ENCODE measurements around the gene CDC37.
"Not testable (repeated sequence)": the region's sequence is repeated elsewhere in the genome, so short reads cannot be mapped to it uniquely, and the experiment has no call there.

The CDC37 gene

DNA sequence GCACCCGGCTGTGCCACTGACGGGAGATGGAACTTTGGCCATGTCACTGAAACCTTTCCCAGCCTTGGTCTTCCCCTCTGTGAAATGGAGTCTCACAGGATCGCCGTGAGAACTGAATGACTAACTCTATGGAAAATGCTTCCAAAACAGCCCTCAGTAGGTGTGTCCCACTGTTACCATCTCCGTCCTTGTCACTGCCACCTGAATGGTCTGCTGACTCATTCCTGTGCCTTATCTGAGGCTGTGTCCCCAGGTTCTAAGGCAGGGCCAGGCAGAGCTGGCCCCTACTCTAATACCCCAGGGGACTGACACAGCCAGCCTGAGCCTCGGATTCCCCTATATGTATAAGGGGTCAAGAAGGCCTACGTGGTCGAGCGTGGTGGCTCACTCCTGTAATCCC, 4.5 kb downstream of the CDC37 start:
- Histone ChIP-seq H3K4me1 (peaks cover 43% of the 10 kb centered on the region), H3K9ac (peak overlapping the region; percentile 45; the same call in 1 of the 2 replicates), H3K9me3 (no peaks in the 10 kb centered on the region), H3K36me3 (peaks cover 73% of the 10 kb centered on the region), H3K27ac (no peak overlapping the region), H3K4me2 (peak overlapping the region; percentile 97), H3K4me3 (no peak overlapping the region), H3K27me3 (no peaks in the 10 kb centered on the region), H4K20me1 (peaks cover 86% of the 10 kb centered on the region)
- TF ChIP-seq Cebpa-rat (IDR thresholded peaks at IDR 0.05): no peak

DNA sequence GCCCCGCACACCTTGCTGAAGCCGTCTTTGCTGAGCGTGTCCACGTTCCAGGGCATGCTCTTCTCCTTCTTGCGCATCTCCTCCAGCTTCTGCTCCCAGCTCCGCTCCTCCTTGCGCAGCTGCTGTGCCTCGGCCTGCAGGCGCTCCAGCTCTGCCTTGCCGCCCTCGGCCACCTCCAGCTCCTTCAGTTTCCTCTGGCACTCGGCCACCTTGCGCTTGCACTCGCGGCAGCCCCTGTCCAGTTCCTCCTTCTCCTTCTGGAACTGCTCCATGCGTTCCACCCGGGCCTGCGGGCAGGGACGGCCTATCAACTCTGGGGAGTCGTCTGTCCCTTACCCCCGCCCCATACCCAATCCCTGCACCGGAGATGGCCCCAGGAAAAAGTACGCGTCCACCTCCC, 7.4 kb downstream of the CDC37 start:
- no peak for TF ChIP-seq Cebpa-rat (IDR thresholded peaks at IDR 0.05)
- Histone ChIP-seq H3K4me3 (no peak overlapping the region), H3K9me3 (no peaks in the 10 kb centered on the region), H3K36me3 (peaks cover 98% of the 10 kb centered on the region), H3K27ac (no peak overlapping the region), H3K4me1 (peaks cover 26% of the 10 kb centered on the region), H3K4me2 (no peak overlapping the region), H3K27me3 (no peaks in the 10 kb centered on the region), H3K9ac (no peak overlapping the region), H4K20me1 (peaks cover 81% of the 10 kb centered on the region)

DNA sequence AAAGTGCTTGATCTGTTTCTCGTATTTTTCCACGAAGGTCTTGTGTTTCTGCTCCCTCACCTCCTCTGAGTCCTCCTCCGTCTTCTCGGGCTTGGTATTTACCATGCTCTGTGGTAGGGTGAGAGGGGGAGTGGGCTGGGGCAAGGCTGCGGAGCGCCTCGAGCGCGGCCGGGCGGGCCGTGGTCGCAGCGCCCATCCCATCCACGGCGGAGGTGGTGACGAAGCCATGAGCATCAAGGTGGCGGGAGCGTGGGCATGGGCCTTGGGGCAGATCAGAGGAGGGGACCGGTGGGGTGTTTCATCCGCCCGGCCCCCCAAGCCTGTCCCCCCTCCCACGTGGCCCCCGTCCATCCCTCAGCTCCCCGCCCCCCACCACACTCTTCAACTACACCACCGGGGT, 7.9 kb downstream of the CDC37 start:
- Histone ChIP-seq H4K20me1 (peaks cover 81% of the 10 kb centered on the region), H3K4me3 (no peak overlapping the region), H3K4me1 (peaks cover 21% of the 10 kb centered on the region), H3K27me3 (no peaks in the 10 kb centered on the region), H3K36me3 (peaks cover 98% of the 10 kb centered on the region), H3K27ac (no peak overlapping the region), H3K4me2 (no peak overlapping the region), H3K9me3 (no peaks in the 10 kb centered on the region), H3K9ac (no peak overlapping the region)
- TF ChIP-seq Cebpa-rat (IDR thresholded peaks at IDR 0.05): no peak

DNA sequence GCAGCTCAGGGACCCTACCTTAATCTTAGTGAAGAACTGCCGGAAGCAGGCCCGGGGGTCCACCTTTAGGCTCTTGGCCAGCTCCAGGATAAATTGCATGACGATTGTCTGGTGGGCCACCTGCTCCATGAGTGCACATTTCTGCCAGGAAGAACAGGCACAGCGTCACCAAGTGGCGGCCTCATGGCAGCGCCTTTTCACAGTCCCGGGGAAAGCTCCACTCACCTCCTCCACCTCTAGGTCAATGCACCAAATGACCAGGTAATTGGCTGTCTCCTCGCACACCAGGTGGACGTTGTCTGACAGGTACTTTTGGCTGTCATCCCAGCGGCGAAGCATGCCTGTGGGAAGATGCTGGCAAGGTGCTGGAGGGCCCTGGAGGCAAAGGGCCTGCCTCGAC, 8.3 kb downstream of the CDC37 start:
- H3K4me3 ChIP-seq: no peak overlapping the region

DNA sequence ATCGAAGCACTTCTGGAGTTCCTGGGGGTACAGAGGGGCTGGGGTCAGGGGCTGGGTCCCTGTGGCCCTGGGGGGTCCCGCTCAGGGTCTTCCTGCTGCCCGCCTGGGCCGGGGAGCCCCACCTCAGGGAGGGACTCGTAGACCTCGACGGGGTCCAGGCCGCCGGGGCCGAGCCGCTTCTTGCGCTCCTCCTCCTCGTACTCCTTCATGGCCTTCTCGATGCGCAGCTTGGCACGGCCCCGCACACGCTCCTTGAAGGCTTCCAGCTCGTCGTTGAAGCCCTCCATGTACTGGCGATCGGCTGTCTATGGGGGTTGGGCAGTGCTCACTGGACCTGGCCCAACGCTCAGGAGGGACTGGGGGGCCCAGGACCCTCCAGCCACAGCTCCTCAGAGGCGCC, 10.2 kb downstream of the CDC37 start:
- peaks cover 65% of the 10 kb centered on the region for H4K20me1 ChIP-seq
- H3K4me1 ChIP-seq: peaks cover 6% of the 10 kb centered on the region; the same call in 1 of the 2 replicates
- H3K9me3 ChIP-seq: no peaks in the 10 kb centered on the region
- no peak overlapping the region for H3K4me2 ChIP-seq
- H3K36me3 ChIP-seq: peaks cover 88% of the 10 kb centered on the region
- no peak for TF ChIP-seq Cebpa-rat (IDR thresholded peaks at IDR 0.05)
- no peak overlapping the region for H3K27ac ChIP-seq
- no peak overlapping the region for H3K4me3 ChIP-seq
- no peaks in the 10 kb centered on the region for H3K27me3 ChIP-seq
- no peak overlapping the region for H3K9ac ChIP-seq

More for the DNA sequence above, 8.3 kb downstream of the CDC37 start:
- Histone ChIP-seq H4K20me1 (peaks cover 81% of the 10 kb centered on the region), H3K27me3 (no peaks in the 10 kb centered on the region), H3K27ac (no peak overlapping the region), H3K9ac (no peak overlapping the region), H3K4me1 (peaks cover 17% of the 10 kb centered on the region), H3K9me3 (no peaks in the 10 kb centered on the region), H3K4me2 (no peak overlapping the region), H3K36me3 (peaks cover 98% of the 10 kb centered on the region)
- no peak for TF ChIP-seq Cebpa-rat (IDR thresholded peaks at IDR 0.05)

DNA sequence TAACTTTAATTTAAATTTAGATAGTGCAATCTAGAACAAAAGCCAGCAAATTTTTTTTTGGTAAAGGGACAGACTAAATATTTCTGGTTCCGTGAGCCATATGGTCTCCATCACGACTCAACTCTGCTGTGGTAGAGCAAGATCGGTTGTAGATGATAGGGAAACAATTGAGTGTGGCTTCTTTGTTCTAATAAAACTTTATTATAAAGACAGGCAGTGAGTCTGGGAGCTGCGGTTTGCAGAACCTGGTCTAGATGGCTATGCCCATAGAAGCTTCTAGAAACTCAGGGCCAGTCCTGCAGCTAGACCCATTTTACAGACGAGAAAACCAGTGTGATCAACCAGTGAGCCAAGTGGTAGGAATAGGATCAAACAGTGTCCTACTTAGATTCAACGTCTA, 11.2 kb downstream of the CDC37 start:
- Histone ChIP-seq H3K4me1 (peaks cover 16% of the 10 kb centered on the region), H3K4me2 (no peak overlapping the region), H3K9ac (no peak overlapping the region), H3K27me3 (no peaks in the 10 kb centered on the region), H3K4me3 (no peak overlapping the region), H3K27ac (no peak overlapping the region), H3K9me3 (no peaks in the 10 kb centered on the region), H3K36me3 (peaks cover 78% of the 10 kb centered on the region), H4K20me1 (peaks cover 55% of the 10 kb centered on the region)
- TF ChIP-seq Cebpa-rat (IDR thresholded peaks at IDR 0.05): no peak

DNA sequence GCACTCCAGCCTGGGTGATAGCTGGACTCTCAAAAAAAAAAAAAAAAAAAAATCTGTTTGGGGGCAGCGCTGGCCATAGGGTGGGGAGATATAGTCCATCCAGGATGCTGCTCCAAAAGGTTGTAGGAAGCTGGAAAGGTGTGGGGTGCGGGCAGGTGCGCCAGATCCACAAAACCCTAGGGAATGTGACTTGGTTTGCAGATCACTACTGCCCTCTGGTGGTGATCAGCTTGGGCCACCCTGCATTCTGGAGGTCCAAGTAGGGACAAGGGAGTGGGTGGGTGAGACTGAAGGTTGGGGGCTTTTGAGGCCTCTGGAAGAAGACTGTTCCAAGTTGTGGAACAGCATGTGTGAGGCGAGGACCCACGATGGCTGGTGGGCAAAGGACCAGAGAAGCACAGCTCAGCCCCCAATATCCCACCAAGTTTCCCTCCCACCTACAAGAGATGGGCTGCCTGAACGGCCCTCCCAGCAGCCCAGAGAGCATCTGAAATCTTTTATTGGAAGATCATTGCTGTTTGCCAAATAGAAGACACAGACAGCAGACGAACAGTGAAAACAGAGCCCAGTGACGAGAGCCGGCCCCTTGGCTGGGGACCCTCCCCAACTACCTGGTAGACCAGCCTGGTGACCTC, 12.6 kb downstream of the CDC37 start:
- peaks cover 64% of the 10 kb centered on the region for H3K36me3 ChIP-seq
- H3K4me2 ChIP-seq: no peak overlapping the region
- no peak for TF ChIP-seq Cebpa-rat (IDR thresholded peaks at IDR 0.05)
- H3K4me1 ChIP-seq: peaks cover 29% of the 10 kb centered on the region
- peaks cover 42% of the 10 kb centered on the region for H4K20me1 ChIP-seq
- H3K4me3 ChIP-seq: no peak overlapping the region
- no peak overlapping the region for H3K27ac ChIP-seq
- H3K9me3 ChIP-seq: no peaks in the 10 kb centered on the region
- no peak overlapping the region for H3K9ac ChIP-seq
- no peaks in the 10 kb centered on the region for H3K27me3 ChIP-seq

DNA sequence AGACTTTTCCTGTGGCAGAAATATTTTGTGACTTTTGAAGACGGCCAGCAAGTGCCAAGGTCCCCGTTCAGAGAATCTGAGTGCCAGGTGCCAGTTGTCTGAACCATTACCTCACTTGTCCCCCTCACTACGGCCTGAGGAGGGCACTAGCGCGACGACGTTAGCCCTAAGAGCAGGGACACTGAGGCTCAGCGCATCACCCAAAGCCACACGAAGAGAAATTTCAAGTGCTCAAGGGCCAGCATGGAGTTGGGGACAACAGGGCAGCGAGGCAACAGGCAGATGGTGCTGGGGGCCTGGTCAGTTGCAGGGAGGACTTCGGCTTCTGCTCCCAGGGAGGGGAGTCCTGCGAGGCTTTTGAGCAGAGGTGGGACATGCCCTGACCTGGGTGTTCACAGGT, 13.5 kb downstream of the CDC37 start:
- H4K20me1 ChIP-seq: peaks cover 36% of the 10 kb centered on the region
- H3K4me2 ChIP-seq: no peak overlapping the region
- H3K9ac ChIP-seq: no peak overlapping the region
- H3K27ac ChIP-seq: no peak overlapping the region
- H3K4me3 ChIP-seq: no peak overlapping the region
- H3K27me3 ChIP-seq: no peaks in the 10 kb centered on the region
- H3K4me1 ChIP-seq: peaks cover 29% of the 10 kb centered on the region
- H3K9me3 ChIP-seq: no peaks in the 10 kb centered on the region
- peaks cover 57% of the 10 kb centered on the region for H3K36me3 ChIP-seq
- no peak for TF ChIP-seq Cebpa-rat (IDR thresholded peaks at IDR 0.05)

DNA sequence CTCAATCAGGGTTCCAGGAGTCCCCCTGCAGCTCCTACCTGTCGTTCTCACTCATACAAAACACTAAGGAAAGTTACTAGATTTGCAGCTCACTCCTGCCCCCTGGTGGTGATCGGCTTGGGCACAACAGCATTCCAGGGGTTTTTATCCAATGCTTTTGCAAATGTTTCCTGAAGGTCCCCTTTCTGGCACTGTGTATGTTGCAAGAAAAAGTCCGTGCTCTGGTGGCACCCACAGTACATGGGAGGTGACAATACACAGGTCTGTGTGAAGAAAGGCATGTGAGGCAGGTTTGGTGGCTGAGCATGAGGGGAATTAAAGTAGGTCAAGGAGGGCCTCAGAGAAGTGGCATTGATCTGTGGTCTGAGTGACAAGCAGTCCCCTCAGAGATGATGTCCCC, 14.4 kb downstream of the CDC37 start:
- H4K20me1 ChIP-seq: peaks cover 33% of the 10 kb centered on the region
- no peak for TF ChIP-seq Cebpa-rat (IDR thresholded peaks at IDR 0.05)
- H3K27ac ChIP-seq: no peak overlapping the region
- no peak overlapping the region for H3K4me3 ChIP-seq
- H3K9me3 ChIP-seq: no peaks in the 10 kb centered on the region
- H3K27me3 ChIP-seq: no peaks in the 10 kb centered on the region
- no peak overlapping the region for H3K4me2 ChIP-seq
- H3K4me1 ChIP-seq: peaks cover 29% of the 10 kb centered on the region
- peaks cover 48% of the 10 kb centered on the region for H3K36me3 ChIP-seq
- H3K9ac ChIP-seq: no peak overlapping the region

DNA sequence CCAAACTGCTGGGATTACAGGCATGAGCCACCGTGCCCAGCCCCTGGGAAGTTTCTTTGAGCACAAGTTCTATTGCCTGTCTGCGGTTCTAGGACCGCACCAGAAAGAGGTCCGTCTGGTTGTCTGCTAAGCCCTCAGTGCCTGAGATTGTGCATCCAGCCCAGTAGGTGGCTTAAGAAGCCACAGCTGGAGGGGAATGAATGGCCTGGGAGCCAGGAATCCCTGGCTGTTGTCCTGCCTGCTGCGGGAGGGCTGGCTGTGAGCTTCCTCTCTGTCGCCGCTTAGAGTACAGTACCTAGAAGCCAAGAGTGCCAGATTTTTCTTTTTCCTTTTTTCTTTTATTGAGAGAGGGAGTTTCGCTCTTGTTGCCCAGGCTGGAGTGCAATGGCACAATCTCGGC, 18.8 kb downstream of the CDC37 start:
- Histone ChIP-seq H3K27ac (no peak overlapping the region), H3K4me2 (no peak overlapping the region), H3K9me3 (no peaks in the 10 kb centered on the region), H3K9ac (no peak overlapping the region; the same call in 1 of the 2 replicates), H3K36me3 (peaks cover 4% of the 10 kb centered on the region; the same call in 1 of the 2 replicates), H3K4me3 (no peak overlapping the region), H3K27me3 (no peaks in the 10 kb centered on the region), H3K4me1 (peaks cover 39% of the 10 kb centered on the region), H4K20me1 (no peaks in the 10 kb centered on the region; the same call in 1 of the 2 replicates)
- TF ChIP-seq Cebpa-rat (IDR thresholded peaks at IDR 0.05): no peak

DNA sequence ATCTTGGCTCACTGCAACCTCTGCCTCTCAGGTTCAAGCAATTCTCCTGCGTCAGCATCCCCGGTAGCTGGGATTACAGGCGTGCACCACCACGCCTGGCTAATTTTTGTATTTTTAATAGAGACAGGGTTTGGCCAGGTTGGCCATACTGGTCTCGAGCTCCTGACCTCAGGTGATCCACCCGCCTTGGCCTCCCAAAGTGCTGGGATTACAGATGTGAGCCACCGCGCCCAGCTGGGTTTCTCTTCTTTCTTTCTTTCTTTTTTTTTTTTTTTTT, 20.2 kb downstream of the CDC37 start:
- not testable (repeated sequence) for H3K27ac ChIP-seq, H3K4me3 ChIP-seq, H4K20me1 ChIP-seq, H3K9ac ChIP-seq, H3K4me2 ChIP-seq, H3K27me3 ChIP-seq, H3K9me3 ChIP-seq, H3K36me3 ChIP-seq
- H3K4me1 ChIP-seq: peaks cover 42% of the 10 kb centered on the region
